Measurements from ENCODE around the gene SCAMP2. TPM values are rescaled to one million over a fixed set of nuclear protein-coding genes. Genes with fewer than 3 reads are reported as not detected.
A peak's percentile ranks its signal among the peaks of the same experiment; 100 is the strongest.

SCAMP2 gene
- total and polyA plus RNA-seq, 2 of the 13 experiments (the other 11 are each of a cell fraction or from before 2014, with no cell fraction given): 34.8 to 121 TPM

DNA sequence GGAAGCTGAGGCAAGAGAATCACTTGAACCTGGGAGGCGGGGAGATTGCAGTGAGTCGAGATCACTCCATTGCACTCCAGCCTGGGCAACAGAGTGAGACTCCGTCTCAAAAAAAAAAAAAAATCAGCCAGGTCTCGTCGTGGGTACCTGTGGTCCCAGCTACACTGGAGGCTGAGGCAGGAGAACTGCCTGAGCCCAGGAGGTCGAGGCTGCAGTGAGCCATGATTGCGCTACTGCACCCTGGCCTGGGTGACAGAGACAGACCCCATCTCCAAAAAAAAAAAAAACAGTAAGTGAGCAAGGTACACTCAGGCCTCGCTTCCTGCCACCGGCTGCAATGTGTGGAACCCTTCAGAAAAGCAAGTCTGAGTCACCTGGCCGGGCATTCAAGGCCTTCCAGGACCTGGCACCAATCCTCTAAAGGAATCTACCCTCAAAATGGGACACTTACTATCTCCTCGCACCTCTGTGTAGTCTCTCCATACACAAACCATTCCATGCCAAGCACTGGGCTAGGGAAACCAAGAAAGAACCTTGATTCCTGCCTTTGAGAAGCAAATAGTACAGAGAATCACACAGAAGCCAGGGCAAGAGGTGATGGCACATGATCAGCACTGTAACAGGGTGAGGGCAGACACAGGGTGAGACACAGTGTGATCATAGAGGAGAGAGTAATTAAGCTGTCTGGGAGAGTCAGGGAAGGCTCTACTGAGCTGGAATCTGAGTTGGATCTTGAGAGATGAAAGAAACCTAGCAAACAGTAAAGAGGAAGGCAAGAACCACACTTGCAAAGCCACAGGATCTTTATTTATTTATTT lies 9.7 kb downstream of the SCAMP2 start:
- no peak for DNase-seq (ENCODE audit: low spot score)
- in situ Hi-C loops (cut with HindIII; ENCODE audit: extremely low pct_ligation_motif_present, low pct_unique_long_range_greater_than_20kb): no loop called here
- H3K4me3 ChIP-seq (replicated peaks in 1 of 3; ENCODE audit: insufficient read depth in 1 of 3, low read depth in 2 of 3, low read length in 3 of 3): no peak overlapping the region
- peaks cover 10% of the 10 kb centered on the region for H4K20me1 ChIP-seq (ENCODE audit: insufficient read depth, low read length)
- peak overlapping the region; percentile 13 for H3K27ac ChIP-seq (ENCODE audit: extremely low read length, insufficient read depth, low read length)
- intact Hi-C loops (cut with micrococcal nuclease; ENCODE audit: unreplicated experiment): no loop called here
- ChIA-PET CTCF (ENCODE audit: low intra/inter-chr PET ratio, low total read pairs) (no interaction called here), POLR2A (no interaction called here)
- H3K4me1 ChIP-seq (ENCODE audit: insufficient read depth, low read length): peaks cover 43% of the 10 kb centered on the region
- no peak for ATAC-seq
- no peak overlapping the region for H2AFZ ChIP-seq (ENCODE audit: low read length)
- H3K9ac ChIP-seq (ENCODE audit: insufficient read depth, low read depth, low read length): no peak overlapping the region
- no peaks in the 10 kb centered on the region for H3K9me3 ChIP-seq (ENCODE audit: low read length)
- no peaks in the 10 kb centered on the region for H3K27me3 ChIP-seq (ENCODE audit: control insufficient read depth in 1 of 2, insufficient read depth in 2 of 2, low read length in 2 of 2)
- H3K36me3 ChIP-seq (replicated peaks in 1 of 2; ENCODE audit: control insufficient read depth in 1 of 2, insufficient read depth in 2 of 2, low read length in 2 of 2): peaks cover 0 to 2% of the 10 kb centered on the region in 2 experiments; a peak in 3 of 5 replicates
- no peak for FAIRE-seq
- WGBS (ENCODE audit: low lambda C conversion rate): 85% methylated on average over 11 of the region's 11 CpGs
- TF ChIP-seq, protein P1, sequence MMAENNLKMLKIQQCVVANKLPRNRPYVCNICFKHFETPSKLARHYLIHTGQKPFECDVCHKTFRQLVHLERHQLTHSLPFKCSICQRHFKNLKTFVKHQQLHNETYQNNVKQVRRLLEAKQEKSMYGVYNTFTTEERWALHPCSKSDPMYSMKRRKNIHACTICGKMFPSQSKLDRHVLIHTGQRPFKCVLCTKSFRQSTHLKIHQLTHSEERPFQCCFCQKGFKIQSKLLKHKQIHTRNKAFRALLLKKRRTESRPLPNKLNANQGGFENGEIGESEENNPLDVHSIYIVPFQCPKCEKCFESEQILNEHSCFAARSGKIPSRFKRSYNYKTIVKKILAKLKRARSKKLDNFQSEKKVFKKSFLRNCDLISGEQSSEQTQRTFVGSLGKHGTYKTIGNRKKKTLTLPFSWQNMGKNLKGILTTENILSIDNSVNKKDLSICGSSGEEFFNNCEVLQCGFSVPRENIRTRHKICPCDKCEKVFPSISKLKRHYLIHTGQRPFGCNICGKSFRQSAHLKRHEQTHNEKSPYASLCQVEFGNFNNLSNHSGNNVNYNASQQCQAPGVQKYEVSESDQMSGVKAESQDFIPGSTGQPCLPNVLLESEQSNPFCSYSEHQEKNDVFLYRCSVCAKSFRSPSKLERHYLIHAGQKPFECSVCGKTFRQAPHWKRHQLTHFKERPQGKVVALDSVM (CRISPR knock-in tag; IDR thresholded peaks at IDR 0.05): peak; percentile 71; the same call in 1 of the 2 replicates
- TF ChIP-seq, protein P2, sequence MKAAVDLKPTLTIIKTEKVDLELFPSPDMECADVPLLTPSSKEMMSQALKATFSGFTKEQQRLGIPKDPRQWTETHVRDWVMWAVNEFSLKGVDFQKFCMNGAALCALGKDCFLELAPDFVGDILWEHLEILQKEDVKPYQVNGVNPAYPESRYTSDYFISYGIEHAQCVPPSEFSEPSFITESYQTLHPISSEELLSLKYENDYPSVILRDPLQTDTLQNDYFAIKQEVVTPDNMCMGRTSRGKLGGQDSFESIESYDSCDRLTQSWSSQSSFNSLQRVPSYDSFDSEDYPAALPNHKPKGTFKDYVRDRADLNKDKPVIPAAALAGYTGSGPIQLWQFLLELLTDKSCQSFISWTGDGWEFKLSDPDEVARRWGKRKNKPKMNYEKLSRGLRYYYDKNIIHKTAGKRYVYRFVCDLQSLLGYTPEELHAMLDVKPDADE (CRISPR knock-in tag; IDR thresholded peaks at IDR 0.05): no peak
- no peak overlapping the region for H3K4me2 ChIP-seq (ENCODE audit: low read depth, low read length)
- peaks cover 36% of the 10 kb centered on the region for H3K79me2 ChIP-seq (ENCODE audit: insufficient read depth, low read length)
- no TSS peak for BruUV-seq (replicated peaks)

DNA sequence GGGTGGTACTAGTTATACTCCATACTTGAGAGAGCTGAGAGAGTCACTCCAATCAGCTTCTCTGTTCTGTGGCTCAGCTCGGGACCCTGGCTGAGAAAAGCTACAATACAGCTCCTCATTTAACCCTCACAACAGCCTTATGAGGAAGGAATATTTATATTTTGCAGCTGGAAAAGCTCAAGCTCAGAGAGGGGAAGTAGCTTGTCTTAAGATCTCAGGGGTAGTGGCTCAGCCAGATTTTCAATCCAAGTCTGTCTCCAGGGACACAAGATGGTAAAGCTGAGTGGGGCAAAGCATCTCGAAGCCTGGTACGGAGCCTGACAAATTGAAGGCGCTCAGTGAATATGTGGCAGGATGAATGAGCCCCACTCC lies 14.8 kb downstream of the SCAMP2 start:
- no peak overlapping the region for H3K27ac ChIP-seq (ENCODE audit: extremely low read length, insufficient read depth, low read length)
- ChIA-PET POLR2A (interaction anchor here (0.7 to 1.1 kb wide), 2 partner anchors 16 to 65 kb away, joined by 3 to 4 read pairs; no protein-coding TSS in a partner anchor), CTCF (ENCODE audit: low intra/inter-chr PET ratio, low total read pairs) (no interaction called here)
- intact Hi-C loops (cut with micrococcal nuclease; ENCODE audit: unreplicated experiment): no loop called here
- H3K4me2 ChIP-seq (ENCODE audit: low read depth, low read length): no peak overlapping the region
- in situ Hi-C loops (cut with HindIII; ENCODE audit: extremely low pct_ligation_motif_present, low pct_unique_long_range_greater_than_20kb): no loop called here
- DNase-seq (ENCODE audit: low spot score): no peak
- ATAC-seq: no peak
- H3K9ac ChIP-seq (ENCODE audit: insufficient read depth, low read depth, low read length): no peak overlapping the region
- no peak overlapping the region for H3K4me3 ChIP-seq (replicated peaks in 1 of 3; ENCODE audit: insufficient read depth in 1 of 3, low read depth in 2 of 3, low read length in 3 of 3)
- no peak overlapping the region for H2AFZ ChIP-seq (ENCODE audit: low read length)
- FAIRE-seq: no peak
- no peaks in the 10 kb centered on the region for H3K27me3 ChIP-seq (ENCODE audit: control insufficient read depth in 1 of 2, insufficient read depth in 2 of 2, low read length in 2 of 2)
- no TSS peak for BruUV-seq (replicated peaks)
- peaks cover 13% of the 10 kb centered on the region for H3K79me2 ChIP-seq (ENCODE audit: insufficient read depth, low read length)
- no peak for TF ChIP-seq PCBP1 (IDR thresholded peaks at IDR 0.05; ENCODE audit: borderline replicate concordance, low read depth, low read length)
- TF ChIP-seq, protein P3, sequence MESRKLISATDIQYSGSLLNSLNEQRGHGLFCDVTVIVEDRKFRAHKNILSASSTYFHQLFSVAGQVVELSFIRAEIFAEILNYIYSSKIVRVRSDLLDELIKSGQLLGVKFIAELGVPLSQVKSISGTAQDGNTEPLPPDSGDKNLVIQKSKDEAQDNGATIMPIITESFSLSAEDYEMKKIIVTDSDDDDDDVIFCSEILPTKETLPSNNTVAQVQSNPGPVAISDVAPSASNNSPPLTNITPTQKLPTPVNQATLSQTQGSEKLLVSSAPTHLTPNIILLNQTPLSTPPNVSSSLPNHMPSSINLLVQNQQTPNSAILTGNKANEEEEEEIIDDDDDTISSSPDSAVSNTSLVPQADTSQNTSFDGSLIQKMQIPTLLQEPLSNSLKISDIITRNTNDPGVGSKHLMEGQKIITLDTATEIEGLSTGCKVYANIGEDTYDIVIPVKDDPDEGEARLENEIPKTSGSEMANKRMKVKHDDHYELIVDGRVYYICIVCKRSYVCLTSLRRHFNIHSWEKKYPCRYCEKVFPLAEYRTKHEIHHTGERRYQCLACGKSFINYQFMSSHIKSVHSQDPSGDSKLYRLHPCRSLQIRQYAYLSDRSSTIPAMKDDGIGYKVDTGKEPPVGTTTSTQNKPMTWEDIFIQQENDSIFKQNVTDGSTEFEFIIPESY (CRISPR knock-in tag; IDR thresholded peaks at IDR 0.05): no peak
- TF ChIP-seq ZNF841 (CRISPR knock-in tag; IDR thresholded peaks at IDR 0.05; ENCODE audit: borderline replicate concordance): no peak
- no peak for TF ChIP-seq KMT2A (CRISPR knock-in tag; IDR thresholded peaks at IDR 0.05)
- no peak for TF ChIP-seq MED8 (CRISPR knock-in tag; IDR thresholded peaks at IDR 0.05; ENCODE audit: insufficient replicate concordance)
- TF ChIP-seq ISX (CRISPR knock-in tag; conservative IDR thresholded peaks at IDR 0.05): no peak
- TF ChIP-seq ZBTB21 (CRISPR knock-in tag; IDR thresholded peaks at IDR 0.05): no peak
- TF ChIP-seq NBN (conservative IDR thresholded peaks at IDR 0.05): no peak
- no peak for TF ChIP-seq SKI (IDR thresholded peaks at IDR 0.05; ENCODE audit: partially characterized antibody)
- TF ChIP-seq ZNF572 (CRISPR knock-in tag; IDR thresholded peaks at IDR 0.05): no peak
- TF ChIP-seq KLF11 (CRISPR knock-in tag; IDR thresholded peaks at IDR 0.05): no peak
- no peaks in the 10 kb centered on the region for H3K9me3 ChIP-seq (ENCODE audit: low read length)
- peaks cover 4 to 13% of the 10 kb centered on the region in 2 experiments; a peak in 4 of 5 replicates for H3K36me3 ChIP-seq (replicated peaks in 1 of 2; ENCODE audit: control insufficient read depth in 1 of 2, insufficient read depth in 2 of 2, low read length in 2 of 2)
- H3K4me1 ChIP-seq (ENCODE audit: insufficient read depth, low read length): peaks cover 22% of the 10 kb centered on the region
- H4K20me1 ChIP-seq (ENCODE audit: insufficient read depth, low read length): peaks cover 5% of the 10 kb centered on the region; the same call in 1 of the 2 replicates
- WGBS (ENCODE audit: low lambda C conversion rate): 99% methylated on average over 4 of the region's 4 CpGs

Data from HepG2 (cell line).